GM12878 (cell line): ENCODE results near the gene SLC28A2. TPM values are rescaled to one million over a fixed set of nuclear protein-coding genes. Genes with fewer than 3 reads are reported as not detected.

Experiments used
- BACH1 ChIP-seq: fragments of 450-650 bp; IDR thresholded peaks from 2 replicates; pipeline ENCODE4 v1.6.1; 2017; ENCODE audit warnings: mild to moderate bottlenecking, borderline replicate concordance
- CHD2 ChIP-seq: IDR thresholded peaks from 2 replicates; pipeline ENCODE4 v1.6.1; 2011; ENCODE audit warnings: low read depth, low read length, improper control_type of control experiment, borderline replicate concordance
- CREB1 ChIP-seq: IDR thresholded peaks from 2 replicates; pipeline ENCODE4 v1.6.1; 2012; ENCODE audit warnings: low read depth, mild to moderate bottlenecking, inconsistent platforms
- DPF2 ChIP-seq: fragments of 450-650 bp; IDR thresholded peaks from 2 replicates; pipeline ENCODE4 v1.6.1; 2017; ENCODE audit warnings: mild to moderate bottlenecking
- E2F8 ChIP-seq: fragments of 450-650 bp; IDR thresholded peaks from 2 replicates; pipeline ENCODE4 v1.6.1; 2018; ENCODE audit warnings: mild to moderate bottlenecking, low read depth, moderate library complexity; ENCODE audit not compliant: partially characterized antibody
- HDGF ChIP-seq: fragments of 450-650 bp; IDR thresholded peaks from 2 replicates; pipeline ENCODE4 v1.6.1; 2016; ENCODE audit warnings: antibody characterized with exemption
- HSF1 ChIP-seq: fragments of 150-350 bp; IDR thresholded peaks from 2 replicates; pipeline ENCODE4 v1.6.1; 2014; ENCODE audit warnings: mild to moderate bottlenecking, low read depth, low read length
- IRF4 ChIP-seq: IDR thresholded peaks from 2 replicates; pipeline ENCODE4 v1.6.1; 2011; ENCODE audit warnings: low read depth, low read length
- MEF2A ChIP-seq: IDR thresholded peaks from 2 replicates; pipeline ENCODE4 v1.6.1; 2011; ENCODE audit warnings: low read depth, mild to moderate bottlenecking, low read length, moderate library complexity; ENCODE audit not compliant: insufficient read depth
- MTA2 ChIP-seq: fragments of 450-650 bp; IDR thresholded peaks from 2 replicates; pipeline ENCODE4 v1.6.1; 2016; ENCODE audit warnings: low read depth, mild to moderate bottlenecking, moderate library complexity
- MTA3 ChIP-seq: IDR thresholded peaks from 2 replicates; pipeline ENCODE4 v1.6.1; 2012; ENCODE audit warnings: low read length, inconsistent platforms, borderline replicate concordance
- NKRF ChIP-seq: fragments of 450-650 bp; conservative IDR thresholded peaks from 2 replicates; pipeline ENCODE4 v1.6.1; 2017; ENCODE audit warnings: mild to moderate bottlenecking, moderate library complexity
- POLR2AphosphoS2 ChIP-seq: IDR thresholded peaks from 2 replicates; pipeline ENCODE4 v1.6.1; 2011; ENCODE audit warnings: low read depth, mild to moderate bottlenecking, low read length, improper control_type of control experiment, moderate library complexity
- RELB ChIP-seq: fragments of 450-650 bp; IDR thresholded peaks from 2 replicates; pipeline ENCODE4 v1.6.1; 2017; ENCODE audit warnings: low read depth, mild to moderate bottlenecking, moderate library complexity
- RUNX3 ChIP-seq: IDR thresholded peaks from 2 replicates; pipeline ENCODE4 v1.6.1; 2012; ENCODE audit warnings: low read length, inconsistent platforms
- SIX5 ChIP-seq: IDR thresholded peaks from 2 replicates; pipeline ENCODE4 v1.6.1; 2011; ENCODE audit warnings: mild to moderate bottlenecking, low read depth, low read length, moderate library complexity; ENCODE audit not compliant: severe bottlenecking
- WRNIP1 ChIP-seq: IDR thresholded peaks from 2 replicates; pipeline ENCODE4 v1.6.1; 2011; ENCODE audit warnings: low read depth, low read length, improper control_type of control experiment, borderline replicate concordance
- ZBTB40 ChIP-seq: fragments of 450-650 bp; IDR thresholded peaks from 2 replicates; pipeline ENCODE4 v1.6.1; 2016; ENCODE audit warnings: mild to moderate bottlenecking, moderate library complexity, borderline replicate concordance
- polyA plus RNA-seq, 11 experiments: library from polyadenylated mRNA; depleted of rRNA in 4 of 11; unstranded in 6 of 11; stranded (reverse) in 5 of 11; fragments of >200 nt; fragmentation: Nextera tagmentation in 4 of 11; fragmentation: Illumina TruSeq in 1 of 11; extraction: Ambion mirVana in 4 of 11; extraction: Trizol in 1 of 11; gene quantifications; 1 replicate in 1 of 11; 2 replicates in 10 of 11; pipeline versions ENCODE4 v1.2.1 to v1.2.3, GENCODE V29; 2011 to 2016; ENCODE audit warnings: inconsistent platforms in 2 of 11, missing spikeins in 2 of 11, low read depth in 1 of 11
- total RNA-seq, 4 experiments: library from RNA; depleted of rRNA in 3 of 4; stranded (reverse); fragments of >200 nt in 3 of 4; fragmentation: Illumina TruSeq in 1 of 4; extraction: Trizol in 1 of 4; gene quantifications; 2 replicates each; pipeline versions ENCODE4 v1.2.1 to v1.2.3, GENCODE V29; 2013 to 2021

Gene SLC28A2
- total and polyA plus RNA-seq, 10 of the 15 experiments (the other 5 are each of a cell fraction or from before 2014, with no cell fraction given) = 0.02 to 0.21 (median 0.14) TPM; not detected in 6

GRCh38 chr15:45279024-45279698 lies 27.1 kb downstream of the SLC28A2 start (continued):
- TF ChIP-seq POLR2AphosphoS2 (peak; percentile 92), E2F8 (no peak), MTA3 (no peak), MTA2 (no peak), WRNIP1 (no peak), SIX5 (no peak), RELB (peak; percentile 33; the same call in 1 of the 2 replicates), NKRF (peak; percentile 59; the same call in 1 of the 2 replicates), MEF2A (no peak), RUNX3 (no peak), CREB1 (peak; percentile 92), IRF4 (no peak), CHD2 (peak; percentile 87; the same call in 1 of the 2 replicates), BACH1 (no peak), HSF1 (no peak), DPF2 (peak; percentile 98), ZBTB40 (peak; percentile 86), HDGF (peak; percentile 65; the same call in 1 of the 2 replicates)
